HG03342 (cell line): ENCODE results near the gene MTMR12.
"Not testable (repeated sequence)": the region's sequence is repeated elsewhere in the genome, so short reads cannot be mapped to it uniquely, and the experiment has no call there.

ENCODE experiments used
- ATAC-seq: cut with Tn5 transposase; IDR thresholded peaks from one replicate; pipeline ENCODE4 v1.9.1; 2021; ENCODE audit warnings: mild to moderate bottlenecking, moderate library complexity; ENCODE audit not compliant: unreplicated experiment

Gene MTMR12

DNA sequence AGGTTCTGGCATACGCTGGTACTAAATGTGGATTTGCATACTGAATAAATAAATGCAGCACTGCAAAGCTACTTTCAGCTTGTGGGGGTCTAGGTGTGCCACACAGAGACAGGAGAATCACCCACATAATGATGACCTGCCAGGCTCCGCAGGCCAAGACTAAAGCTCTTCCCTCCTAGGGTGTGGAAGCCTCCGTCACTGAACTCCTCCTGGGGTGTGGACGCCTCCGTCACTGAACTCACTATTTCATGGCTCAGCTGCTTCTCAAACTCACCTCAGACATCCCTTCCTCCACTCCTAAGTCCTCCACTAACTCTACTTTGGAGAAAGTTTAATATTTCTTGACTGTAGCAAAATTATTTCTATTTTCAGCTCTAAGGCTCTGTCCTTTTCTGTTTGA is 73.4 kb downstream of the MTMR12 start:
- ATAC-seq: no peak

- no peak for ATAC-seq
These were observed 78.9 kb downstream of the MTMR12 start for GRCh38 chr5:32233696-32234447.

- no peak for ATAC-seq
These were observed 79.5 kb downstream of the MTMR12 start for GRCh38 chr5:32233220-32233695.

- ATAC-seq: peak; percentile 85
These were observed 80.1 kb downstream of the MTMR12 start for GRCh38 chr5:32232441-32233219.

DNA sequence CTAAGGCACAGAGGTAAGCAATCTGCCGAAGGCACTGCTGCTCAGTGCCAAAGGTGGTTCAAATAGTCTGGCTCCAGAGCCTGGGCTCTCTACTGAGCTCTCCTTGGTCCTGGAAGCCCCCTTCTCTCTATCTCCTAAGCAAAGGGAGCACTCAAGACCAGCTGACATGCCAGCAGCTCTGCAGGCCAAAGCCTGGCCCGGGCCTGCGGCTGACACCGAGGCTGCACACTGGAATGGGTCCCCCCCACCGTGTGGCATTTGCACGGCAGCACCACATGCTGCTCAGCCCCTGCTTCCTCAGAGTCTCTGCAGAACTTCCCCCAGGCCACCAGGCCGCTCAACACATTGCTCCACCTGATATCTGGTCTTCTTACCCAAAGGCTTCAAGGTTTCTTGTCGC is 80.8 kb downstream of the MTMR12 start:
- ATAC-seq: no peak

- no peak for ATAC-seq
These were observed 81.5 kb downstream of the MTMR12 start for GRCh38 chr5:32231241-32231640.

DNA sequence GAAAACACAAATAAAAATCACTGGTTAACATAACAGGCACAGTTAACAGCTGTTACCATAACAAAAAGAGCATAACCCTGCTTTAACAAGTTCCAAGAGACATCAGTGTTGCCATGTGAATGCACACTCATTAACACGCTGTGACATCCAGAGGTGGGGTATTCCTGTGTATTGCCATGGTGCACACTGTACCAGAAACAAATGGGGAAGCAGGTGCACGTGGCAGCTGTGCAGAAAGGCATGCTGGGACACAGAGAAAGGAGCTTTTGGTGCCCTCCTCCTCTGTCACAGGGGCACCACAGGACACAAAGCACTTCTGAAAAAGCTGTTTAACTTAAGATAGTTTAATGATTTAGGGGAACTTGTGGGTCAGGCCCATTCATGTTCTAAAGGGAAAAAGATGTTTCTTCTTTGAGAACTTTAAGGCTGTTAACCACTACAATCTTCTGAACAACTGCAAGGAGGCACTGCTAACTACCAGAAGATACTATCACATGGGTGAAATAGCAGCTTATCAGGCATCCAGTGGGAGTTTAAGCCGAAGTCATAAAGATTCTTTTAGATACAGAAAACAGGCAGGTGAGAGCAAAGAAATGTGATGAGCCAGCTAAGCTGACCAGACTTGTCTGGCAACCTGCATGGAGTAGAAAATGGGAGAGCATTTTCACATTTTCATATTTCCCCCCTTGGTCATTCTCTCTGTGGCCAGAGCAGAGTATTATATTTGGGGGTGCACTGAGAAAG is 82.2 kb downstream of the MTMR12 start:
- no peak for ATAC-seq

DNA sequence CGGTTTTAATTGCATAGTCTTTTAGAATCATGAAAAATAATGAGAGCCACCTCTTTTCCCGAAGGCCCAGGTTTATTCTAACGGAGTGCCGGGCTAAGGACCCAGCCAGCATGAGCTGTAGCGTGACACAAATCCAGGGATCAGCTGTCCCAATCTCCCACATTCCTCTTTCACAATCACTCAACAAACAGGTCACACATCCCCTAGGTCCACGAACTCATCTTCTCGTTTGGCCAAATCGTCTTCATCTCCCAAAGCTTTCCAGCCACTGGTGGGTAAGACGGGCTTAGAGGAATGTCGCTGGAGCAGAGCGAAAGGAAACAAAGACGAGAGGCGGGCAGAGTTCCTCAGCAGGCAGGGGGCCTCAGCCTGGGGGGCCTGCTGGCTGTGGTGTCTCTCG is 83.2 kb downstream of the MTMR12 start:
- ATAC-seq: no peak

GRCh38 chr5:32228816-32229215 is 83.9 kb downstream of the MTMR12 start:
- no peak for ATAC-seq

GRCh38 chr5:32225445-32225844 is 87.3 kb downstream of the MTMR12 start:
- no peak for ATAC-seq

- no peak for ATAC-seq
These were observed 88.6 kb downstream of the MTMR12 start for GRCh38 chr5:32223972-32224609.

GRCh38 chr5:32222723-32223470 is 89.8 kb downstream of the MTMR12 start:
- ATAC-seq: no peak

GRCh38 chr5:32217886-32218396 is 94.8 kb downstream of the MTMR12 start:
- no peak for ATAC-seq

- ATAC-seq: not testable (repeated sequence)
These were observed 98.4 kb downstream of the MTMR12 start for GRCh38 chr5:32214344-32214743.

DNA sequence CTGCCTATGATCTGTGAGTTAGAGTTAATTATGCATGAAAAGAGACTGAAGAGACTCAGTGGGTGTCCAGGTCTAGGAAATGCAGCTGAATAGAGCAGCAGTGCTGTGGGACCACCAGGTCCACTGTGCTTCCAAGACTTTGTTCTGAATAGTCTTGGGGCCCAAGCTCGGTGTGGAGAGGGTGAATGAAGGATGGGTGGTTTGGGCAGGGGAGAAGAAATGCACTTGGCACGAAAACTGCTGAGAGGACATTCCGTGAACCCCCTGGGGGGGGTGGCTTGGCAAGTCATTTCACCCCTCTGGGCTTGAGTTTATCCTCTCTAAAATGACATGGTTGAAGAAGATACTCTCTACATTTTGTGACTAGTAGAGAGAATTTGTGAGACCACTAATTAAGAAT is 102.6 kb downstream of the MTMR12 start:
- no peak for ATAC-seq

DNA sequence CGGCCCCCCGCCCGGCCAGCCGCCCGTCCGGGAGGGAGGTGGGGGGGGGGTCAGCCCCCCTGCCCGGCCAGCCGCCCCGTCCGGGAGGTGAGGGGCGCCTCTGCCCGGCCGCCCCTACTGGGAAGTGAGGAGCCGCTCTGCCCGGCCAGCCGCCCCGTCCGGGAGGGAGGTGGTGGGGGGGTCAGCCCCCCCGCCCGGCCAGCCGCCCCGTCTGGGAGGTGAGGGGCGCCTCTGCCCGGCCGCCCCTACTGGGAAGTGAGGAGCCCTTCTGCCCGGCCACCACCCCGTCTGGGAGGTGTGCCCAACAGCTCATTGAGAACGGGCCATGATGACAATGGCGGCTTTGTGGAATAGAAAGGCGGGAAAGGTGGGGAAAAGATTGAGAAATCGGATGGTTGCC is 103.9 kb downstream of the MTMR12 start:
- ATAC-seq: not testable (repeated sequence)

DNA sequence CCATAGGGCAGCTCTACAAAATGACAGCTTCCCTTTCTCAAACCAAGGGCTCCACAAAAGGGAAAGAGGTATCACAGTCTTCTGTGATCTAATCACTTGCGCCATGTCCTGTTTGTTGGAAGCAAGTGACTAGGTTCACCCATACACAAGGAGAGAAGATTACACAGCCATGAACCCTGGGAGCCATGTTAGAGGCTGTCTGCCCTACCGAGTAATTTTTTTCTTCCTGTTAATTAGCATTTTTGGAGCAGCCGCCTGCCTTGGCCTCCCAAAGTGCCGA is 105.4 kb downstream of the MTMR12 start:
- no peak for ATAC-seq

DNA sequence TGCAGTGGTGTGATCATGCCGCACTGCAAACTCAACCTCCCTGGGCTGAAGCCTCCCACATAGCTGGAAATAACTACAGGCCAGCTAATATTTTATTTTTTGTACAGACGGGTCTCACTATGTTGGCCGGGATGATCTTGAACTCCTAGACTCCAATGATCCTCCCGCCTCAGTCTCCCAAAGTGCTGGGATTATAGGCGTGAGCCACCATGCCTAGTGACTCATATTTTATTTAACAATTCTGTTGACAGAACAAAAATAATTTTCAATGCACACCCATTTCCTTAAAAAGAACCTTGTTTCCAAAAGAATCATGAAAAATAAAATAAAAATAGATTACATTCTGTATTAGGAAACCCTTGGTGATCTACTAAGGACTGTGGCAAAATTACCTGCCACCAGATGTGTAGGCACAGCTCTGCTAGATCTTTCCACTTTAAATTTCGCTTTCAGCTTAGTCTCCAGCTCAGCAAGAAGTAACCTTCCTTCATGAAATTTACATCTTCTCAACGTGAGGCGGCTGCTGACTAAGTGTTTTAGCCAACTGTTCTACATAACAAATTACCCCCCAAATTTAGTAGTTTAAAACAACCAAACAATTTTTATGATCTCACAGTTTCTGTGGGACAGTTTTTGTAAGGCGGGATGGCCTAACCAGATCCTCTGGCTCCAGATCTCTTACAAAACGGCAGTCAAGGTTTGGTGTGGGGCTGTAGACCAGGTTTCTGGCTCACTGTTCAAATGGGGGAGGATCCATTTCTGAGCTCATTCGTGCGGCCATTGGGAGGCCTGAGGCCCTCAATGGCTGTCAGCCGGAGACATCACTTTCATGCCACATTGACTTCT is 106.0 kb downstream of the MTMR12 start:
- ATAC-seq: no peak

DNA sequence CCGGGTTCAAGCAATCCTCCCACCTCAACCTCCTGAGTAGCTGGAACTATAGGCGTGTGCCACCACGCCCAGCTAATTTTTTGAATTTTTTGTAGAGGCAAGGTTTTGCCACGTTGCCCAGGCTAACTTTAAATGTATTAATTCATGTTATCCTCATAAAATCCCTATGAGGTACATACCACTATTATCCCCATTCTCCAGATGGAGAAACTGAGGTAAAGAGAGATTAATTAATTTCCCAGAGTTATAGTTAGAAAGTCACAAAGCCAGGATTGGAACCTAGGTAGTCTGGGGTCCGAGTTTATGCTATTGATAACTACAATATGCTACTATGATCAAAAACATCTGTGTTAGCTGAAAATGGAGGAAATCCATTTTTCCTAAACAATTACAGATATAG is 106.7 kb downstream of the MTMR12 start:
- no peak for ATAC-seq
